Measurements from ENCODE around the gene RHOH.

RHOH gene

DNA sequence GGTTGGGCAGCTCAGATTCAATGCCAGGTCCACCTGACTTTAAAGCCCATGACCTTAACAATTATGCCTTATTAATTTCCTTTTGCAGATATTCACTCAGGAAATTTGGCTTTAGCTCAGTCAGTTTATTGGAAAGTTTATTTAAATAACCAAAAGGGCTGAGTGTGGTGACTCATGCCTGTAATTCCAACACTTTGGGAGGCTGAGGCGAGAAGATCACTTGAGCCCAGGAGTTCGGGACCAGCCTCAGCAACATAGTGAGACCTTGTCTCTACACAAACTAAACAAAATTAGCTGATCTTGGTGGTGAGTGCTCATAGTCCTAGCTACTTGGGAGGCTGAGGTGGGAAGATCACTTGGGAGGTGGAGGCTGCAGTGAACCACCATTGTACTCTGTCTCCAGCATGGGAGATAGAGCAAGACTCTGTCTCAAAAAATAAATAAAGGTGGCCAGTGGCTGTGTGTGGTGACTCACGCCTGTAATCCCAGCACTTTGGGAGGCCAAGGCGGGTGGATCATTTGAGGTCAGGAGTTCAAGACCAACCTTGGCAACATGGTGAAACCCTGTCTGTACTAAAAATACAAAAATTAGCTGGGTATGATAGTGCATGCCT, 43.3 kb downstream of the RHOH start:
- no peak for DNase-seq

GRCh38 chr4:40241026-40241425, 44.2 kb downstream of the RHOH start:
- DNase-seq = no peak

- DNase-seq = no peak
These were observed 45.1 kb downstream of the RHOH start for GRCh38 chr4:40241941-40242340.

GRCh38 chr4:40243386-40243948, 46.6 kb downstream of the RHOH start:
- no peak for DNase-seq

DNA sequence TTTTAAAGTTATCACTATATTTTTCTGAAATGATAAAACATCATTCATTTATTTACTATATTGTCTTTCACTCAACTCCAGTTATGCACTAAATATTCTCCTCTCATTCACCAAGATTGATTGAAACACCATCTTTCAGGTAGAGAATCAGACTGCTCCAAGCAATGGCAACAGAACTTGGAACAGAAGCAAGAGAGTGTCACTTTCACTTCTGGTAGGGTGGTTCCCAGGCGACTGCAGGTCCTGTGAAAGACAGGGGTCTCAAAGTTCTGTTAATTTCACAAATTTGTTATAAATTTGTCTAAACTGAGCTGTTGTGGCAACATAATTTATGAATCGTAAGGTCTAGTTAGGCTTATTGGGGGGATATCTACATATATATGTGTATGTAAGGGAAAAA, 47.8 kb downstream of the RHOH start:
- no peak for DNase-seq

- DNase-seq = no peak
These were observed 48.7 kb downstream of the RHOH start for GRCh38 chr4:40245550-40245949.

DNA sequence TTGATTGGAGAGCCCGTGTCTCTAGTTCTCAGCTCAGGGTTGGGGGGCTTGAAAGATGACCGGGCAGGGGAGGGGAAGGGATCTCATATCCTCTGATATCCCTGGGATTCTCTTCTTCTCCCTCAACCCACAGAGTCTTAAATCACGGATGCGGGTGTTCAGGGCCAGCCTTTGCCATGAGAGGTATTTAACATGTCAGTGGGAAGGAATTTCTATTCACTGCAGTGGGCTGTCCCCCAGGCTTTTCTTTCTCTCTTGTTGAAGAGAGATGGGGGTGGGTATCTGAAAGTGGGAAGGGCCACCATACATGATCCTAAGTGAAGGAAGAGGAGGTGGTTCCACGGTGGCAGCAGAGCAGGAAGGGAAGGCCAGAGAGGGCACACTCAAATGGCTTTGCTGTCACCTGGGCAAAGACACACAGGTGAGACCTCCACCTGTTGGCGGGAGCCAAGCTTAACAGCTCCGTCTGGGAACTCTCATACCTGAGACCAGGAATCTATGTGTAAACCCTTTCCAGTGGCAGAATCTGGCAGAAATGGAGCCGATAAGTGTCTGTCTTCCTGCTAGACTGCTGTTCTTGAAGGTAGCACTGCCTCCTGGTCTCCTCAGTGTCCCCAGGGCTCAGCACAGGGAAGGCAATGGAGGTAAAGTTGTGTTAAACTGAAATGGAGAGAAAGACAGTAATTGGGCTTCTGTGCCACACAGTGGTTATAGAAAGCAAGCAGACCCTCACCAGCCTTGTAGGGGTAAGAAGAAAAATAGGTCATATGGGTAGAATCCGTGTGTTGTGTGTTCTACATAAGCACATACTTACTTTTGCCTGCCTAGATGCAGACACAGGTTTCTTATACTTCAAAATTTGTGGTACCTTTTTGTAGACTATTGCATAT, 49.4 kb downstream of the RHOH start:
- DNase-seq = peak; percentile 8

GRCh38 chr4:40246938-40247337, 50.1 kb downstream of the RHOH start:
- DNase-seq = no peak

DNA sequence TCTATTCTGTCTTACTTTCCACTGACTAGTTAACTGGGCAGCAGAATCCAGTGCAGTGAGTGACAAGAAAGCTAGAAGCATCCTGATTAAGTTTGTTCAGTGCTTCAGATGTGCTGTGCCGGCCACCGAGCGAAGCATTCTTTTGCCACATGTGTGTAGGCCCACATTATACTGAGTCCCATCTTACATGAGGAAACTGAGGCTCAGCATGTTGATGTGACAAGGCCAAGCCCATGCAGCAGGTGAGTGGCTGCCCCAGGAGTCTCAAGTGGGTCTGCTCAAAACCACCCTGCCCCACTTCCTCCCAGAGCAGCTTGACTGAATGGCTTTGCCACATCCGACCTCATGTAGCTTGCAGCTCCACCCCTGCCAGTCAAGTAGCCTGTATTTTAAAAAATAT, 50.5 kb downstream of the RHOH start:
- no peak for DNase-seq

DNA sequence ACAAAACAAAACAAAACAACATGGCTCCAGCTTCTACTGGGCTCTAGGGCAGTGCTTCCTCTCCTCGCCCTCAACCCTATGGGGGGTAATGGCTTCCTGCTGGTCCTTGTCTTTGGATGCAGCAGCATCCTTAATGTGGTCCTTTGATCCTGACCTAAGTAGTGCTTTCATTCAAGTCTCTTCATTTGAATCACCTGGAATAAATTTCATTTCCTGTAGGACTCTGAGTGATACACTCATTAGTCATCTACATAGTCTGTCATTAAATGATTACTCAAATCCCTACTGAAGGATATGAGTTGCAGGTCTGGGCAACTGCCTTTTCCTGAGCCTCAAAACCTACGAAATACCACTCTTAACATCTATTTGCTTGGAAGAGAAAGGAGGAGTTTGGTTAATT, 54.5 kb downstream of the RHOH start:
- no peak for DNase-seq

GRCh38 chr4:40253906-40254305, 57.1 kb downstream of the RHOH start:
- no peak for DNase-seq

- DNase-seq = peak; percentile 14
These were observed 58.0 kb downstream of the RHOH start for GRCh38 chr4:40254608-40255392.

DNA sequence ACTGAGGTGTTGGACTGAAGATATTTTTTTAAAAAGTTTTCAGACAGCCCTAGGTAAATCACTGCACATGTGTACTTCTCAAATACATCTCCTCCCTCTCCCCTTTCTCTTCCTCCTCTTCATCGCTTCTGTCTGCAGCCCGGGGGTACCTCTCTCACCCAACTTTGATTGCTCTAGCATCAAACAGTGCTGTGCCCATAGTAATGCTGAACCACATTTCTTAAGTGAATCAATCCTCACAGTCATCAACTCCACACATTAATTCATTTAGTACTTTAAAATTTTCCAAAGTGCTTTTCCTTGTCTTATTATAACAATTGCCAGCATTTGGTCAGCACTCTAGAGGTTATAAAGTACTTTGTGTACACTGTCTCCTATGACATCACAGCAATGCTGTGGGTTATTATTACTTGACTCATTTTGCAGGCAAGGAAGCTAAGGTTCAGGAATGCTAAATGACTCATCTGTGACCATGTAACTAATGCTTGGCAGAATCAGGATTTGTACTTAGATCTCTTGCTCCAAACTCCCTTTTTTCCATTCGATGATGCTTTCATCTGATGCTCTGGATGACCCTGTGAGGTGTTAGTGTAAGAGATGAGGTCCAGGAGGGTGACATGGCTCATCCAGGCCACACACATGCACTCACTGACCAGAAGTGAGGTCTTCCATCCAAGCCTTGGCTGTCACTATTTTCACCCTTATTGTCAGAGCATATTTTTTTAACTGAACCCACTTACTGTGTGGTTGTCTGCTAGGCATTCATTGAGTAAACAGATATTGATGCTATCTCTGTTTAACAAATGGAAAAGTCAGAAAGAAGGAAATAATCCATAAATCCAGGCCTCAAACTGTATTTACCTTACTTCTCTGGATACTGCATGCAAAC, 58.8 kb downstream of the RHOH start:
- peak; percentile 30 for DNase-seq

- no peak for DNase-seq
These were observed 59.5 kb downstream of the RHOH start for GRCh38 chr4:40256329-40256728.

DNA sequence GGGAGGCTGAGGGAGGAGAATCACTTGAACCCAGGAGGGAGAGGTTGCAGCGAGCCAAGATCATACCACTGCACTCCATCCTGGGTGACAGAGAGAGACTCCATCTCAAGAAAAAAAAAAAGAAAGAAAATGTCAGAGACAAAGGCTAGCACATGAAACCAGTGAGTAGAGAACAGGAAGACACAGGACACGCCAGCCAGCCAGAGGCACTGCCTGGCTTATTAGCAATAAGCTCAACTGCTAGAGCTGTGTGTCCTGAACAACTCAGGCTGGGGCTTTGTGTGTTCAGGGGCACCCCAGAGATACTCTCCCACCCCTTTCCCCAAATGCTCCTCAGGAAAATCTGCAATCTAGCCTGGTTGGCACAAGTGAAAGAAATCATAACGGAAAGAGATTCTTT, 60.0 kb downstream of the RHOH start:
- DNase-seq = no peak

DNA sequence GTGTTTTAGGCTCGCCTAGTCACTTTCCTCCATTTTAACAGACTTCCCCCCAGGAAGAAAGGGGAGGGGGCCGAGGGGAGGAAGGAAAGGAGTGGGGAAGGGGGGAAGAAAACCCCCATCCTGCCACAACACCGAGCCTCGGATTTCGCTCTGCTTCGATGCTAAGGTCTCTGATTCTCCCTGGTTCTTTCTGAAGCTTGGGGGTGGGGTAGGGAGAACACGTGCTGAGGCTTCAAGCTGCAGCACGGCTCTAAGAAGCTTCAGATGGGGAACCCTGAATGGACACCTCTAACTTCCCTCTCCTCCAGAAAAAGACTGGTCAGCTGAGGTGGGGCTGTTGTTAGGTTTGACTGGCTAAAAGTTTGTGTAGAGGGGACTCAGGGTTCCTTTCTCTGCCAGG, 61.8 kb downstream of the RHOH start:
- DNase-seq = no peak

DNA sequence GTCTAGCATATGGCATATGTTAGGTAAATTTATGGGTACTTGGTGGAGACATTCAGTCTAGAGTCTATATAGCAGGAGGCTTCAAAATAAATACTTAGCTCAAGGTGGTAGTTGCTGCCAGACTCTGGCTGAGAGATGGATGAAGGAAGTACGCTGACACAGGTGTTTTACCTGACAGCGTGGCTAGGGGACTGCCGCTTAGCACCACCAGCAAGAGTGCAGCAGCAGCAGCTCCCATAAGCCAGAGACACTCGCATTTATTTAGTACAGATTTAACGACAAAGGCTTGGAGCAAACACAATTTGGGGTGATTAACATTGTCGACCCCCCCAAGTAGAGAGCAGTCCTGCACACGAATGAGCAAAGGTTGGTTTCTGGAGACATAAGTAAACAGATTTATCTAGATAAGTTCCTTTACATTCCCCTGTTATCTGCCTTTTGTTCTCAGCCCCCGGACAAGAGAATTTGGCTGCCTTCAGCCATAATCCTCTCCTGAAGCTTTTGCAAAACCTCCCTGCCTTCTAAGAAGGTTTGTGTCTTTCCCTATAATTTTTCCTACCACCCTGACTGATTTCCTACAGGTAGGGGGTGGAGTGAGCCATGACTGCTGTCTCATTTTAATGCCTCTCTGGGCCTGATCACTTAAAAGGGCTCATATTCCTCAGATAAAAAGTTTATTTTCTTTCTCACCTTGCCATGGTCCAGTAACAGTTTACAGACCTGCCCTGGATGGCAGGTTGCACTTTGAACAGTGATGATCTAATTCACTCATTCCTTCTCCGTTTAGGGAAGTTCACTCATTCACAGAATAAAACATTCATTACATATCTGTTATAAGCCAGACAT, 64.6 kb downstream of the RHOH start:
- DNase-seq = no peak

GRCh38 chr4:40262077-40262528, 65.3 kb downstream of the RHOH start:
- no peak for DNase-seq

- no peak for DNase-seq
These were observed 66.0 kb downstream of the RHOH start for GRCh38 chr4:40262861-40263260.

DNA sequence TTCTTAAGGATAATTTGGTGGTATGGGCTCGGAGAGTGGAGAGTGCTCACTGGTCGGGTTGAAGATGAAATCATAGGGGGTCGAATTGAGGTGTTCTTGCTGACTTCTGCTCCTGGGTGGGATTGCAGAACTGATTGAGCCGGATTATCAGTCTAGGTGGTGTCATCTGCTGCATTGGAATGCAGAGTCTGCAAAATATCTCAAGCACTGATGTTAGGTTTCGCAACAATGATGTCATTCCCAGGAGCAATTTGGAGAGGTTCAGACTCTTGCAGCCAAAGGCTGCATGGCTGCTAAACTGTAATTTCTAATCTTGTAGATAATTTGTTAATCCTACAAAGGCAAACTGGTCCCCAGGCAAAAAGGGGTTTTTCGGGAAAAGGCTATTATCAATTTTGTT, 67.7 kb downstream of the RHOH start:
- no peak for DNase-seq

Measured in DMS153 (cell line).